Measurements from ENCODE around the gene COX15. TPM values are rescaled to one million over a fixed set of nuclear protein-coding genes. Genes with fewer than 3 reads are reported as not detected.

COX15 gene
- total and polyA plus RNA-seq, 2 donors (not counting 1 experiment from before 2014, with no cell fraction given), result 13.9 to 39.5 TPM

GRCh38 chr10:99700649-99701048, 31.3 kb downstream of the COX15 start:
- Mint-ChIP-seq H3K27ac (no peak overlapping the region), H3K27me3 (no peaks in the 10 kb centered on the region), H3K4me1 (no peaks in the 10 kb centered on the region), H3K4me3 (no peak overlapping the region), H3K9me3 (ENCODE audit: insufficient read depth) (no peaks in the 10 kb centered on the region)
- H4K20me1 ChIP-seq (ENCODE audit: control insufficient read depth, insufficient read depth, low read length, poor library complexity, severe bottlenecking), result no peaks in the 10 kb centered on the region
- TF ChIP-seq CTCF (IDR thresholded peaks at IDR 0.05) (no peak), EZH2 (IDR thresholded peaks at IDR 0.05; ENCODE audit: borderline replicate concordance, insufficient read depth, low read depth, low read length, poor library complexity, severe bottlenecking) (no peak)
- intact Hi-C loops (cut with micrococcal nuclease), result no loop called here
- no peak for DNase-seq
- no peaks in the 10 kb centered on the region for H3K27me3 ChIP-seq (replicated peaks in 1 of 4; ENCODE audit: control extremely low read depth in 1 of 4, control insufficient read depth in 3 of 4, insufficient read depth in 4 of 4, low read length in 3 of 4)
- H3K4me2 ChIP-seq (replicated peaks; ENCODE audit: low read depth, low read length, poor library complexity, severe bottlenecking), result no peak overlapping the region
- H3K27ac ChIP-seq (ENCODE audit: low read length in 2 of 2), result no peak overlapping the region
- H3K36me3 ChIP-seq (replicated peaks in 1 of 2; ENCODE audit: control extremely low read depth in 1 of 2, control insufficient read depth in 1 of 2, extremely low read depth in 1 of 2, insufficient read depth in 2 of 2, low read length in 1 of 2), result peaks cover 12 to 20% of the 10 kb centered on the region in 2 experiments
- 100% methylated on average over 3 of the region's 4 CpGs for WGBS (ENCODE audit: insufficient coverage)
- no peaks in the 10 kb centered on the region for H3K4me1 ChIP-seq (ENCODE audit: control insufficient read depth in 2 of 2, insufficient read depth in 2 of 2, low read length in 2 of 2)
- no peak overlapping the region for H3K4me3 ChIP-seq (ENCODE audit: control extremely low read depth in 1 of 5, extremely low read depth in 1 of 5, insufficient read depth in 1 of 5, low read depth in 2 of 5, low read length in 4 of 5)
- ChIA-PET POLR2A (no interaction called here), CTCF (no interaction called here)
- no peaks in the 10 kb centered on the region for H3K9me3 ChIP-seq (ENCODE audit: control extremely low read depth in 1 of 3, control insufficient read depth in 2 of 3, insufficient read depth in 1 of 3, low read length in 2 of 3)
- H3K79me2 ChIP-seq (ENCODE audit: control insufficient read depth, insufficient read depth, low read length), result no peaks in the 10 kb centered on the region
- no peak overlapping the region for H3K9ac ChIP-seq (ENCODE audit: low read length)
- no peak overlapping the region for H2AFZ ChIP-seq (ENCODE audit: insufficient read depth, low read depth, low read length, poor library complexity, severe bottlenecking)
- no peak for ATAC-seq (ENCODE audit: low read depth)

- H3K9me3 ChIP-seq (ENCODE audit: control extremely low read depth in 1 of 3, control insufficient read depth in 2 of 3, insufficient read depth in 1 of 3, low read length in 2 of 3), result no peaks in the 10 kb centered on the region
- DNase-seq (no peak), ATAC-seq (ENCODE audit: low read depth) (no peak)
- H3K27ac ChIP-seq (ENCODE audit: low read length in 2 of 2), result no peak overlapping the region
- 100% methylated on average over 6 of the region's 8 CpGs for WGBS (ENCODE audit: insufficient coverage)
- H2AFZ ChIP-seq (ENCODE audit: insufficient read depth, low read depth, low read length, poor library complexity, severe bottlenecking), result no peak overlapping the region
- no peaks in the 10 kb centered on the region for H3K79me2 ChIP-seq (ENCODE audit: control insufficient read depth, insufficient read depth, low read length)
- H3K4me2 ChIP-seq (replicated peaks; ENCODE audit: low read depth, low read length, poor library complexity, severe bottlenecking), result no peak overlapping the region
- ChIA-PET POLR2A (no interaction called here), CTCF (interaction anchor here (1.0 to 1.4 kb wide), 2 partner anchors 86 to 262 kb away, joined by 3 to 4 read pairs; no protein-coding TSS in a partner anchor)
- no peak overlapping the region for H3K9ac ChIP-seq (ENCODE audit: low read length)
- Mint-ChIP-seq H3K27ac (no peak overlapping the region), H3K27me3 (no peaks in the 10 kb centered on the region), H3K4me1 (no peaks in the 10 kb centered on the region), H3K4me3 (no peak overlapping the region), H3K9me3 (ENCODE audit: insufficient read depth) (no peaks in the 10 kb centered on the region)
- no peaks in the 10 kb centered on the region for H3K27me3 ChIP-seq (replicated peaks in 1 of 4; ENCODE audit: control extremely low read depth in 1 of 4, control insufficient read depth in 3 of 4, insufficient read depth in 4 of 4, low read length in 3 of 4)
- no peak for TF ChIP-seq EZH2 (IDR thresholded peaks at IDR 0.05; ENCODE audit: borderline replicate concordance, insufficient read depth, low read depth, low read length, poor library complexity, severe bottlenecking)
- no peak for TF ChIP-seq CTCF (IDR thresholded peaks at IDR 0.05)
- intact Hi-C loops (cut with micrococcal nuclease), result no loop called here
- no peaks in the 10 kb centered on the region for H4K20me1 ChIP-seq (ENCODE audit: control insufficient read depth, insufficient read depth, low read length, poor library complexity, severe bottlenecking)
- no peak overlapping the region for H3K4me3 ChIP-seq (ENCODE audit: control extremely low read depth in 1 of 5, extremely low read depth in 1 of 5, insufficient read depth in 1 of 5, low read depth in 2 of 5, low read length in 4 of 5)
- H3K4me1 ChIP-seq (ENCODE audit: control insufficient read depth in 2 of 2, insufficient read depth in 2 of 2, low read length in 2 of 2), result no peaks in the 10 kb centered on the region
- peaks cover 12 to 14% of the 10 kb centered on the region in 2 experiments for H3K36me3 ChIP-seq (replicated peaks in 1 of 2; ENCODE audit: control extremely low read depth in 1 of 2, control insufficient read depth in 1 of 2, extremely low read depth in 1 of 2, insufficient read depth in 2 of 2, low read length in 1 of 2)
These were observed 33.3 kb downstream of the COX15 start for GRCh38 chr10:99698504-99699080.
